Effector CD8-positive, alpha-beta T cell (primary cell): ENCODE data around the gene KCNIP4.

ENCODE experiments used
- DNase-seq: peaks from one replicate; lab custom pipeline; 2025; lab: John Stamatoyannopoulos, UW

KCNIP4 gene

DNA sequence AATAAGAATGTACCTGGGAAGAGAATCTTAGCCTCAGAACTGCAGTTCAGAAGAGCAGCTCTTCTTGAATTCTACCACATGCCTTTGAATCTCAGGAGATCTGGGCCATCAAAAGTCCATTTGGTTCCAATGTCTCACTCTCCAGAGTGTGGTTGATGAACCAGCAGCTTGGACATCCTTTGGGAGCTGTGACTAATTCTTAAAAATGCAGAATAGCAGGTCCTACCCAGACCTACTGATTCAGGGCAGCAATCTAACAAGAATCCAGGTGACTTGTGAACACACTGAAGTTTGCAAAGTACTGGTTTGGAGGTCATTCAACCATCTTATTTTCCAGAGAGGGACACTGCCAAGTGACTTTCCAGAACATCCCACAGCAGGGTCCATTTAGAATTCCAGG, 1003.6 kb downstream of the KCNIP4 start:
- DNase-seq, result no peak

DNA sequence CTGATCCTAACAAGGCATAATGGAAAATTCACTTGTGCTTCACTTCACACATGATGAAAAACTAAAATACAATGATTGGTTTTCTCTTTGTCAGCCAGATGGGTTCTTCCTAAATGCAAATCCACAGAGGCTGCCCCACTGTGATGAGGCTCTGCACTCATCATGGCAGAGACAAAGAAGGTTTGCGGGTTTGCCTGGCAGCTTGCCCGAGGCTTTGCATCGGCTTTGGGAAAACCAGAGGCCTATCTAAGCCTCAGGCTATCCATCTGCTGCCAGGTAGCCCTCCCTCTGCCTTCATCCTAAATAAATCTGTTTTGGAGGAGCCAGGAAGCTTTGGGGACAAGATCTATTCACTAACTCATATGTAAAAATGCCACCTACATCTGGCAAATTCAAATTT, 1004.1 kb downstream of the KCNIP4 start:
- DNase-seq, result no peak

- no peak for DNase-seq
Measured at GRCh38 chr4:20938204-20938603, 1010.4 kb downstream of the KCNIP4 start.

- DNase-seq, result no peak
Measured at GRCh38 chr4:20926529-20926928, 1022.0 kb downstream of the KCNIP4 start.

GRCh38 chr4:20925176-20925575, 1023.4 kb downstream of the KCNIP4 start:
- DNase-seq, result no peak

- DNase-seq, result no peak
Measured at GRCh38 chr4:20922962-20923361, 1025.6 kb downstream of the KCNIP4 start.

DNA sequence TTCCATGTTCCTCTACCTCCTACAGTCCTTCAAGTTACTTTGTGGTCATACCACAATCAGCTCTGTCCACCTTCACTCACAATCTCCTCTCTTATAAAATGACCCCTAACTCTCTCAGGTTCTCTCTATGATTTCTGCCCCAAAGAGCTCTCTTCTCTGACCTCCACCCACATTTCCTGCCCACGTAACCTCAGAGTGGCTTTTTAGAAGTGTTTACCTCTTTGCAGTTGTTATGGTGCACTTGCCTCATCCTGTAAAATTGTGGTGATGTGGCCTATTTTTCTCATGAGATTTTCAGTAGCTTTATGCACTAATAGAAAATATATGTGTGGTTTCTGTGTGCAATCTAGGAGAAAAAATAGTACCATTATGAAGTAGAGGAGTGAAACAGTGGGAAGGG, 1032.5 kb downstream of the KCNIP4 start:
- no peak for DNase-seq

- no peak for DNase-seq
Measured at GRCh38 chr4:20904966-20905365, 1043.6 kb downstream of the KCNIP4 start.

DNA sequence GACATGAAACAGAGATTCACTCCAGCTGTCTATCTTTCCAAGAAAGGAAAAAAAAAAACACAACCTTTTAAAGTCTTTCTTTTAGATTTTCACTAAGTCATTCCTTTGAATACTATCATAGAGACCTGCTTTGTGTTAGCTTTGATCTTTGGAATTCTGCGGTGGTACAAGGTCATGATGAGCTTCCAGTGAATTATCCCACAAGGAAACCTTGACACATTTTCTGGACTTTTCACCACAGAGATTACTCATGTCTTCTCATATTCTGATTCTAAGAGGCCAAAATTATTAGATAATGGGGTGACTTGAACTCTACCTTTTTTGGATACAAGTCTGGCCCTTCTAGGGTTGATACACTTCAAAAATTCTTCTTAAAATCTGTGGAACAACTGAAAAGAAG, 1046.7 kb downstream of the KCNIP4 start:
- no peak for DNase-seq

- DNase-seq, result no peak
Measured at GRCh38 chr4:20899591-20899990, 1049.0 kb downstream of the KCNIP4 start.

GRCh38 chr4:20895988-20896387, 1052.6 kb downstream of the KCNIP4 start:
- DNase-seq, result no peak

- DNase-seq, result no peak
Measured at GRCh38 chr4:20895208-20895607, 1053.4 kb downstream of the KCNIP4 start.

- DNase-seq, result no peak
Measured at GRCh38 chr4:20890761-20891160, 1057.8 kb downstream of the KCNIP4 start.

- no peak for DNase-seq
Measured at GRCh38 chr4:20889901-20890300, 1058.7 kb downstream of the KCNIP4 start.

GRCh38 chr4:20883677-20884076, 1064.9 kb downstream of the KCNIP4 start:
- DNase-seq, result no peak

DNA sequence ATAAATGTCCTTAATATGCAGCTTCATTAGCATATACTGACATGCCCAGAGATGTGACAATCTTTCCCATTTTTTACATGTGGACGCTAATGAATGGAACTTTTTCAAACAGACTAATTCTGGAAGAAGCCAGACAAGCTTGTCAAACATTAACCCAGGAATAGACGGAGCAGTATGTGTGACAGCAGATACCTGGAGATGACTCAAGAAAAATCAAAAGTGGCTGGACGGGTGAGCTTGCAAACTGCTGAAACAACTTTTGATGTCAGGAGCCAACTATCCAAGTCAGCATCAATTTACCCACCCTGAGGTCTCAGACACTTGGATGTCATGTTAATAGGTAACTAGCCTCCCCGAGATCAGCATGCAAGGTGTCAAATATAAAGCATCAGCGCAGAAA, 1065.3 kb downstream of the KCNIP4 start:
- no peak for DNase-seq

DNA sequence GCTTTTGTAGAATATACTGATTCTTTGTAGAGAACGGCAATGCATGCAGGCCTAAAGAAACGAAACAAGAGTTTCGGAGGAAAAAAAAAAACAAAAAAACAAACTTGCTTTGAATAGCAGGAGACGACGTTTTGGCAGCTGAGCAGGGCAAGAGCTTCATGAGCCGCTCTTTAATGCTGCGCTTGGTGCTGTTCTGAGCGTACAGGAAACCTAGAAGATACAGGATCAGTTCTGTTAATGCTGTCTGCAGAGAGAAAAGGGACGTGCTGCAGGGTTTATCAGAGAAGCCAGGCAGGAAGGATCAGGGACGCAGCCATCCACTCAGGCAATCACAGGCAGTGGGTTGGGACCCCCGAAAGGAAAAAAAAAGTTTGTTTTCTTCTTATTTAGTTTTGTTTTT, 1066.1 kb downstream of the KCNIP4 start:
- no peak for DNase-seq

DNA sequence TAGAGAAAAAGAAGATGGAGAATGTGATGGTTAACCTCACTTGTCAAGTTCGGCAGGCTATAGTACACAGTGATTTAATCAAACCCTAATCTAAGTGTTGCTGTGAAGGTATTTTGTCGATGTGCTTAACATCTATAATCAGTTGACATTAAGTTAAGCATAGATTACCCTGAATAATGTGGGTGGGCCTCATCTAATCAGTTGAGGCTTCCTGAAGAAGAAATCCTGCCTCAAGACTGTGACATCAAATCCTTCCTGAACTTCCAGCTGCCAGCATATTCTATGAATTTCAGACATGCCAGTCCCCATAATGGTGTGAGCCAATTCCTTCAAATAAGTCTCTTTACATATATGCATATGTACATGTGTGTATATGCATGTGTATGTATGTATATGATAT, 1066.9 kb downstream of the KCNIP4 start:
- DNase-seq, result no peak

GRCh38 chr4:20878806-20879205, 1069.8 kb downstream of the KCNIP4 start:
- no peak for DNase-seq

GRCh38 chr4:20870436-20870835, 1078.1 kb downstream of the KCNIP4 start:
- DNase-seq, result no peak

- DNase-seq, result no peak
Measured at GRCh38 chr4:20868108-20868507, 1080.5 kb downstream of the KCNIP4 start.

- no peak for DNase-seq
Measured at GRCh38 chr4:20860878-20861277, 1087.7 kb downstream of the KCNIP4 start.

DNA sequence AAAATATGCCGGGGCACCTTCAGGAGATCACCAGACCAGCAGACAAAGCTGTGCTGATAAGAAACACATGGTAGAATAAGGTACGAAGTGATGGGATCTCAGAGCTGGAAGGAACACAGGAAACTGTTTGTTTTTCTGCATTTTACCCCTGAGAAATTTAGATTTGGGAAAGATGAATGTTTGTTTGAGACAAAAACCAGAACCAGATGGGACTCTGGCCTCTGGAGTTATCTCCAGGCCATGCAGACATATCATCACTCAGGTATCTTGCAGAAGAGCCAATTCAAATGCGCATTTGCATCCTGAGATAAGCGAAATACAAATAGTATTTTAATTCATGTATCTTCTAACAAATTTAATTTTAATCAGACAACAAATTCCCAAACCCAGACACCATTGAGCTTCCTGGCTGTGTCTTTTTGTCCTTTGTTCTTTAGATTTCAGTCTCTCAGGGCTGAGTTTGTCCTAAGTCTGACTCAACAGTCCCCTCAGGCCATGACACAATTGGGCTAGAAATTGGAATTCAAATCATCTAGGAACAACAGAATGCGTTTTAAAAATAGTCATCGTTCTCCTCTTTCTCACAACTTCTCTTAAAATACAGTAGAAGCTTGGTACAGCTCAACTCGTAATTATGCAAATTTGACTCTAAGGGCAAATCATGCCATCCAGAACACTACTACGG, 1089.3 kb downstream of the KCNIP4 start:
- no peak for DNase-seq

GRCh38 chr4:20857081-20857480, 1091.5 kb downstream of the KCNIP4 start:
- DNase-seq, result no peak
